HFFc6 (cell line): Measurements from ENCODE around the gene CALCR. TPM values are rescaled to one million over a fixed set of nuclear protein-coding genes. Genes with fewer than 3 reads are reported as not detected.

ENCODE experiments used
- DNase-seq: peaks from one replicate; pipeline ENCODE4 v3.0.0-alpha.2; 2018
- H3K27ac Mint-ChIP-seq: 2 replicates; pipeline ENCODE4 v1.8.0; 2020; ENCODE audit warnings: mild to moderate bottlenecking, mixed read lengths
- H3K27me3 Mint-ChIP-seq: 2 replicates; pipeline ENCODE4 v1.8.0; 2021; ENCODE audit warnings: mild to moderate bottlenecking, moderate library complexity, mixed read lengths; ENCODE audit not compliant: insufficient read depth
- H3K36me3 Mint-ChIP-seq: 2 replicates; pipeline ENCODE4 v1.8.0; 2021; ENCODE audit warnings: low read depth, mixed read lengths
- H3K4me1 Mint-ChIP-seq: 2 replicates; pipeline ENCODE4 v1.8.0; 2020; ENCODE audit warnings: low read depth, mixed read lengths
- H3K4me3 Mint-ChIP-seq: 2 replicates; pipeline ENCODE4 v1.8.0; 2020; ENCODE audit warnings: mild to moderate bottlenecking, moderate library complexity, mixed read lengths
- H3K9me3 Mint-ChIP-seq: 2 replicates; pipeline ENCODE4 v1.8.0; 2020; ENCODE audit warnings: mild to moderate bottlenecking, mixed read lengths
- microRNA-seq: library from miRNA; unstranded; fragments of <30 nt; microRNA quantifications from one replicate; pipeline ENCODE4, GENCODE V29; 2019
- total RNA-seq, 6 experiments: library from RNA; stranded (reverse); fragmentation: NEBNext Ultra II Directional; extraction: Animal tissue kit (Norgen Biotek cat#: 25700); gene quantifications; 2 replicates in 1 of 6; 3 replicates in 5 of 6; pipeline ENCODE4 v1.2.3, GENCODE V29; 2021
- TF ChIP-seq, protein P1 (sequence below): fragments of 200-600 bp; sonication (generic); IDR thresholded peaks from 2 replicates; pipeline ENCODE4 v1.5.0; 2021; ENCODE audit warnings: antibody characterized with exemption, mild to moderate bottlenecking

Gene CALCR
- total RNA-seq, 6 experiments from 2014 or later = not detected

DNA sequence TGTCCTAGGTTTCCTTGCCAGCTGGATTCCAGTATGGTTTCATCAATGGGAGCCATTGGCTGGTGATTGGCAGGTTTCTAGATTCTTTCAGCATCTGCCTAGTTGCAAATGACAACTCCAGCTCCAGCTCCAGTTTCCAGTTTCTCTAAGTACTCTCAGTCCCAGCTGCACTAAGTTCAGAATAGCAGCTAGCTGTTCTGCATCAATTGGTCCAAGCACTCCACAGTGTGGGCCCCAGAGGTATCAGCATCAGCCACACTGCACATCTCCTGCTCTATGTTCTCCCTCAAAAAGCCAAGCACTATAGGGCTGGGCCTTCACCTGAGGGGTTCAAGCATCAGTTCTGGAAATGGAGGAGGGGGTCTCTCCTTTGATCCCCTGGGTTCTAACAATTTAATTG is 198.9 kb downstream of the CALCR start:
- peaks cover 11% of the 10 kb centered on the region for H3K27me3 Mint-ChIP-seq
- TF ChIP-seq, protein P1, sequence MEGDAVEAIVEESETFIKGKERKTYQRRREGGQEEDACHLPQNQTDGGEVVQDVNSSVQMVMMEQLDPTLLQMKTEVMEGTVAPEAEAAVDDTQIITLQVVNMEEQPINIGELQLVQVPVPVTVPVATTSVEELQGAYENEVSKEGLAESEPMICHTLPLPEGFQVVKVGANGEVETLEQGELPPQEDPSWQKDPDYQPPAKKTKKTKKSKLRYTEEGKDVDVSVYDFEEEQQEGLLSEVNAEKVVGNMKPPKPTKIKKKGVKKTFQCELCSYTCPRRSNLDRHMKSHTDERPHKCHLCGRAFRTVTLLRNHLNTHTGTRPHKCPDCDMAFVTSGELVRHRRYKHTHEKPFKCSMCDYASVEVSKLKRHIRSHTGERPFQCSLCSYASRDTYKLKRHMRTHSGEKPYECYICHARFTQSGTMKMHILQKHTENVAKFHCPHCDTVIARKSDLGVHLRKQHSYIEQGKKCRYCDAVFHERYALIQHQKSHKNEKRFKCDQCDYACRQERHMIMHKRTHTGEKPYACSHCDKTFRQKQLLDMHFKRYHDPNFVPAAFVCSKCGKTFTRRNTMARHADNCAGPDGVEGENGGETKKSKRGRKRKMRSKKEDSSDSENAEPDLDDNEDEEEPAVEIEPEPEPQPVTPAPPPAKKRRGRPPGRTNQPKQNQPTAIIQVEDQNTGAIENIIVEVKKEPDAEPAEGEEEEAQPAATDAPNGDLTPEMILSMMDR = no peak
- H3K9me3 Mint-ChIP-seq = no peaks in the 10 kb centered on the region
- no peak overlapping the region for H3K4me3 Mint-ChIP-seq
- H3K36me3 Mint-ChIP-seq = no peaks in the 10 kb centered on the region
- no peaks in the 10 kb centered on the region for H3K4me1 Mint-ChIP-seq
- no peak for DNase-seq
- H3K27ac Mint-ChIP-seq = no peak overlapping the region

Small RNAs within 50 kb of the gene (microRNA-seq; reads per million reads assigned to microRNA genes)
- not detected for gene MIR489
- not detected for gene MIR653
